Measurements from ENCODE around the gene UQCC5.

The UQCC5 gene

DNA sequence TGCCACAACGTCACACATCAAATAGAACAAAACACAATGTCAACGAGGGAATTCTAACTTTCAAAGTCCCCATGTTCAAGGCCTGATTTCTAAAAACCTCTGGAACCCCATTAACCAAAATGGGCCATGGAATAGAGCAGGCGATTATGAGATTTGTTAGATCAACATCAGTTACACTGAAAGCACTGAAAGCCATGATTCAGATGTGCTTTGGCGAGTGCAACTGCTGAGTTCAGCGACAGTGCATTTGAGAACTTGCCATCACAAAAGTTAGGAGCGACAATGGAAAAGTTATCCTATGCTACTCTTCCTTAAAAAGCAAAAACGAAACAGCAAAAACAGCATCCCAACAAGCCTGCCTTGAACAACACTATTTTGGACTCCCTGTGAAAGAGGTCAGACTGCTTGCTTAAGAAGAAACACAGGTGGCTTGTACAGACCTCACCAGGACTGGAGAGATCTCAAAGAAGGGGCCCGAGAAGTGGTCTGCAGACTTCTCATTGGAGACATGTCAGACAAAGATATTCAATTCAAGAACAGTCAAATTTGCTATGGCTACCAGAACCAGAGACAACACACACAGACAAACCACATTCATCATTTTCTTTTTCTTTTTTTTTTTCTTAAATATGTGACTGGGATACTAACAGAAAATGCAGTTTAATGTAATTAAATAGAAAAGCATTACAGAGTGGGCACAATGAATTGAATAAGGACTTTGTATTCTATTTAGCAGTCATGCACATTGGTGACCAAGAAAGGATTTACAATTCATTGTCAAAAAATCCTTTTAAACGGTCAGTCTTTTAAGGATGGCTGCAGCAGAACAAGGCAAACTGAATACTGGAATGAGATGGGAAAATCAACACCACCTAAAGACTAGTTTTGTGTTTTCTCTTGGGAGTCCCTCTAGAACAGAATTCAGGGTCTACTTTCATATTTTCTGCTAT lies 20.9 kb downstream of the UQCC5 start:
- H3K9me3 ChIP-seq, result no peaks in the 10 kb centered on the region
- peaks cover 6% of the 10 kb centered on the region for H3K36me3 ChIP-seq
- TF ChIP-seq, protein P1, sequence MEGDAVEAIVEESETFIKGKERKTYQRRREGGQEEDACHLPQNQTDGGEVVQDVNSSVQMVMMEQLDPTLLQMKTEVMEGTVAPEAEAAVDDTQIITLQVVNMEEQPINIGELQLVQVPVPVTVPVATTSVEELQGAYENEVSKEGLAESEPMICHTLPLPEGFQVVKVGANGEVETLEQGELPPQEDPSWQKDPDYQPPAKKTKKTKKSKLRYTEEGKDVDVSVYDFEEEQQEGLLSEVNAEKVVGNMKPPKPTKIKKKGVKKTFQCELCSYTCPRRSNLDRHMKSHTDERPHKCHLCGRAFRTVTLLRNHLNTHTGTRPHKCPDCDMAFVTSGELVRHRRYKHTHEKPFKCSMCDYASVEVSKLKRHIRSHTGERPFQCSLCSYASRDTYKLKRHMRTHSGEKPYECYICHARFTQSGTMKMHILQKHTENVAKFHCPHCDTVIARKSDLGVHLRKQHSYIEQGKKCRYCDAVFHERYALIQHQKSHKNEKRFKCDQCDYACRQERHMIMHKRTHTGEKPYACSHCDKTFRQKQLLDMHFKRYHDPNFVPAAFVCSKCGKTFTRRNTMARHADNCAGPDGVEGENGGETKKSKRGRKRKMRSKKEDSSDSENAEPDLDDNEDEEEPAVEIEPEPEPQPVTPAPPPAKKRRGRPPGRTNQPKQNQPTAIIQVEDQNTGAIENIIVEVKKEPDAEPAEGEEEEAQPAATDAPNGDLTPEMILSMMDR (IDR thresholded peaks at IDR 0.05; ENCODE audit: low read depth, low read length), result no peak
- DNase-seq, result no peak
- no peak overlapping the region for H3K4me3 ChIP-seq (ENCODE audit: low read depth, low read length)
- H3K27me3 ChIP-seq, result no peaks in the 10 kb centered on the region
- no peaks in the 10 kb centered on the region for H3K4me1 ChIP-seq

DNA sequence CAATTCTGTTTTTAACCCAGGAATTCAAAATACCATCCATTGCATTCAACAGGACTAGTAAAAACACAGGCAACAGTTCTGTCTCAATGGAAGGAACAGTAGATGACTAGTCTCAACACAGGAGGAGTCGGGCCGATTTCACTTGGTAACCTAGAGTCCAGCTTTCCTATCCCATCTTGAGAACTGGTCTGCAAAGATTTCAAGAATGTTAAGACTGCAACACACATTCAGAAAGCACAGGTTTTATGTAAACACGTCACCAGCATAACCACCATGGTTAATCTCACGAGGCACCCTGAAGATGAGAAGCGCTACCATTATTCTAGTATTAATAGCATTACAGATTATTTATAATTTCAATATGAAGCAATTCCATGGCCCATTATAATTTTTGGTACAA lies 22.0 kb downstream of the UQCC5 start:
- H3K4me1 ChIP-seq, result no peaks in the 10 kb centered on the region
- H3K9me3 ChIP-seq, result no peaks in the 10 kb centered on the region
- H3K4me3 ChIP-seq (ENCODE audit: low read depth, low read length), result no peak overlapping the region
- H3K27me3 ChIP-seq, result no peaks in the 10 kb centered on the region
- no peak for DNase-seq
- TF ChIP-seq, protein P1 (IDR thresholded peaks at IDR 0.05; ENCODE audit: low read depth, low read length), result no peak
- peaks cover 6% of the 10 kb centered on the region for H3K36me3 ChIP-seq

DNA sequence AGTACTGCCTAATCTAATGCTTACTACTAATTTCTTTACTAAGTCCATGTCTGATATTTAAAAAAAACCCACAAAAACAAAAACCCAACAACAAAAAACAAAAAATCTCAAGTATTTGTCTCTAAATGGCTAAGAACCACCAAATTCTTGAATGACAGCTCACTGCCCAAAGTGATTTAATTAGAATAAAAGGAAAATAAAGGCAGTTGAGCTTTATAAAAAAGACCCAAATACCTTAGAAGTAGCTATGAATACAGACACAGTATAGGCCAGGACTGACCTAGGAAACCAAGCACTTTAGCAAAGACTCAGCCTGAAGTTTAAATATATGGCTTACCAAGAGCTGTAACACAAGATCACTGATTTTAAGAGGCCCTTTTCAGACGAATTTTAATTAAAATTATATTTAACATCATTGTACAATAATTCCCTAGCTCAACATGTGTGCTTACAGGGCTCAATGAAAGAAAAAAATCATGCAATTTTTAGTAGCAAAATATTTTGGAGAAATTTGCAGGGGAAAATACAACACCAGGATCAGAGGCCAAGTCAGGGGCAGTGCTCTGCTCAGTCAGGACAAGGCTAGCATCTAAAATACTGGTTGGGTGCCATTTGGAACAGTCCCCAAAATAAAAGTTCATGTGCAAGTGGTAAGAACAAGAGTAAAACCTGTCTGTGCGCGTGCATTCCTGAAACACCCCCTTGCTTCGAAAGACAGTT lies 24.8 kb downstream of the UQCC5 start:
- TF ChIP-seq, protein P1 (IDR thresholded peaks at IDR 0.05; ENCODE audit: low read depth, low read length), result no peak
- Histone ChIP-seq H3K36me3 (peaks cover 6% of the 10 kb centered on the region), H3K4me3 (ENCODE audit: low read depth, low read length) (no peak overlapping the region), H3K9me3 (no peaks in the 10 kb centered on the region), H3K4me1 (no peaks in the 10 kb centered on the region), H3K27me3 (no peaks in the 10 kb centered on the region)
- no peak for DNase-seq

DNA sequence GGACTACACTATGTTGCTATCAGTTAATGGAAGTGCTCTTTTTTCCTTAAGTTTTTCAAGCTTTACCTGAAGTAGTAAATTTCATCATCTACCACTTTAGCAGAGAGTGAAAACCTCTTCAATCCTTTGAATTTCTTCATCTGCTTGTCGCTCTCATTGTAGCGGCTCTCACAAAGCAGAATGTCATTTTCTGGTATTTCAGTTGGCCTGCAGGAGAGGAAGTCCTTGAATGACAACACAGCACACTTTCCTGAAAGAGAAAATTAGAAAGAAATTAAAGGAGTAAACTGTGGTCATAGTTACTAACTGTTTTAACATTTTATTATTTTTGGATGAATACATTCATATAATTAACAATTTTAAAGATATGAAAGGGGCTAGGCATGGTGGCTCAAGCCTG lies 27.6 kb downstream of the UQCC5 start:
- no peaks in the 10 kb centered on the region for H3K4me1 ChIP-seq
- no peak for DNase-seq
- no peaks in the 10 kb centered on the region for H3K36me3 ChIP-seq
- no peaks in the 10 kb centered on the region for H3K9me3 ChIP-seq
- no peaks in the 10 kb centered on the region for H3K27me3 ChIP-seq
- H3K4me3 ChIP-seq (ENCODE audit: low read depth, low read length), result no peak overlapping the region
- TF ChIP-seq, protein P1 (IDR thresholded peaks at IDR 0.05; ENCODE audit: low read depth, low read length), result no peak

DNA sequence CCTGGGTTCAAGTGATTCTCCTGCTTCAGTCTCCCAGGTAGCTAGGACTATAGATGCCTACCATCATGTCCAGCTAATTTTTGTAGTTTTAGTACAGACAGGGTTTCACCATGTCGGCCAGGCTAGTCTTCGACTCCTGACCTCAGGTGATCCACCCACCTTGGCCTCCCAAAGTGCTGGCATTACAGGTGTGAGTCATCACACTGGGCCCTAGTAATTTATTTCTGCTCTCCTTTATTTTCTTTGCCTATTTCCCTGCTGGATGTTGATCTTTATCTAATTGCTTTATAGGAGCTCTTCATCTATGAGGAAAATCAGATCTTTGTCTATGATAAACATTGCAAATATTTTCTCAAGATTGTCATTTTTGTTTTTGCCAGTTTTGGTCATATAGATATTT lies 31.7 kb downstream of the UQCC5 start:
- no peak for DNase-seq
- H3K36me3 ChIP-seq, result no peaks in the 10 kb centered on the region

More for the DNA sequence above, 31.7 kb downstream of the UQCC5 start:
- no peak overlapping the region for H3K4me3 ChIP-seq (ENCODE audit: low read depth, low read length)
- H3K27me3 ChIP-seq, result no peaks in the 10 kb centered on the region
- no peaks in the 10 kb centered on the region for H3K4me1 ChIP-seq
- no peaks in the 10 kb centered on the region for H3K9me3 ChIP-seq
- TF ChIP-seq, protein P1 (IDR thresholded peaks at IDR 0.05; ENCODE audit: low read depth, low read length), result no peak
